Choroid plexus epithelial cell (primary cell): ENCODE measurements around the gene HSPG2.

Experiments used
- DNase-seq: peaks from one replicate; pipeline ENCODE4 v3.0.0-alpha.2; 2010; ENCODE audit warnings: low read depth
- H3K4me3 ChIP-seq: 2 replicates; pipeline ENCODE4 v1.5.1; 2011; ENCODE audit warnings: low read depth, mild to moderate bottlenecking, control low read depth, low read length, moderate library complexity
- CTCF ChIP-seq: conservative IDR thresholded peaks from 2 replicates; pipeline ENCODE4 v1.5.1; 2011; ENCODE audit warnings: low read depth, mild to moderate bottlenecking, control low read depth, inconsistent platforms, low read length, moderate library complexity

Gene HSPG2

GRCh38 chr1:21865609-21865942, 71.5 kb downstream of the HSPG2 start:
- DNase-seq = no peak
- no peak for TF ChIP-seq CTCF
- no peak overlapping the region for H3K4me3 ChIP-seq

GRCh38 chr1:21864730-21865129, 72.4 kb downstream of the HSPG2 start:
- TF ChIP-seq CTCF = no peak
- no peak overlapping the region for H3K4me3 ChIP-seq
- DNase-seq = no peak

- no peak for DNase-seq
These were observed 73.1 kb downstream of the HSPG2 start for GRCh38 chr1:21863981-21864380.

GRCh38 chr1:21861602-21862429, 75.3 kb downstream of the HSPG2 start:
- peak; percentile 38 for DNase-seq
- H3K4me3 ChIP-seq = no peak overlapping the region
- no peak for TF ChIP-seq CTCF

More at GRCh38 chr1:21863981-21864380, 73.1 kb downstream of the HSPG2 start:
- TF ChIP-seq CTCF = no peak
- no peak overlapping the region for H3K4me3 ChIP-seq

GRCh38 chr1:21860971-21861370, 76.1 kb downstream of the HSPG2 start:
- TF ChIP-seq CTCF = no peak
- no peak for DNase-seq
- no peak overlapping the region for H3K4me3 ChIP-seq

GRCh38 chr1:21859669-21860179, 77.4 kb downstream of the HSPG2 start:
- no peak overlapping the region for H3K4me3 ChIP-seq
- DNase-seq = no peak
- no peak for TF ChIP-seq CTCF
